Stimulated activated CD4-positive, alpha-beta T cell treated with anti-CD3 and anti-CD28 coated beads, Interleukin-4, amount 100 ng/mL, for 4 hours (primary cell): Measurements from ENCODE around the gene TGFBR1.

ENCODE experiments used
- DNase-seq, 2 experiments: peaks; one replicate each; pipeline ENCODE4 v3.0.0-alpha.2; 2020

Gene TGFBR1

GRCh38 chr9:99172124-99173091 lies 67.5 kb downstream of the TGFBR1 start:
- DNase-seq: no peak

- no peak for DNase-seq
Measured at GRCh38 chr9:99173570-99174504, 68.9 kb downstream of the TGFBR1 start.

GRCh38 chr9:99176527-99177013 lies 71.7 kb downstream of the TGFBR1 start:
- DNase-seq: no peak

- no peak for DNase-seq
Measured at GRCh38 chr9:99177576-99178366, 72.9 kb downstream of the TGFBR1 start.

- no peak for DNase-seq
Measured at GRCh38 chr9:99178912-99179872, 74.3 kb downstream of the TGFBR1 start.

- DNase-seq: no peak
Measured at GRCh38 chr9:99180199-99180598, 75.3 kb downstream of the TGFBR1 start.

DNA sequence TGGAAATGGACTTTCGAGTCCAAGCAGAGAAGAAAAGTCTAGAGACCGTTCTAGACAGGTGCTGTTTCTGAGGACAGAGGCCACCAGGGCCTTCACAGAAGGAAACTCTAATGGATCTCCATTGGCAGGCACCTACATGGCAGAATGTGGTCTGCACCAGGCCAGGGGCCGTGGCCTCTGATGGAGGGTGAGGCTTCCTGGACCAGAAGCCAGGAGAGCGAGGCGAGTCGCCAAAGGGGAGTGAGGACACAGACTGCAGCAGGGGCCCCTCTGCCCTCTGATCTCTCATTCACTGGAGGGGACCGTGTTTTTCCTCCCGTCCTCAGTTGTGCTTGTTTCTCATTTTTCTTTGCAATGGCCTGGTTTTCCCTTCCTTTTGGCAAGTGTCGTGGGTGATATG lies 75.7 kb downstream of the TGFBR1 start:
- DNase-seq: no peak

- DNase-seq: no peak
Measured at GRCh38 chr9:99181206-99181605, 76.3 kb downstream of the TGFBR1 start.

DNA sequence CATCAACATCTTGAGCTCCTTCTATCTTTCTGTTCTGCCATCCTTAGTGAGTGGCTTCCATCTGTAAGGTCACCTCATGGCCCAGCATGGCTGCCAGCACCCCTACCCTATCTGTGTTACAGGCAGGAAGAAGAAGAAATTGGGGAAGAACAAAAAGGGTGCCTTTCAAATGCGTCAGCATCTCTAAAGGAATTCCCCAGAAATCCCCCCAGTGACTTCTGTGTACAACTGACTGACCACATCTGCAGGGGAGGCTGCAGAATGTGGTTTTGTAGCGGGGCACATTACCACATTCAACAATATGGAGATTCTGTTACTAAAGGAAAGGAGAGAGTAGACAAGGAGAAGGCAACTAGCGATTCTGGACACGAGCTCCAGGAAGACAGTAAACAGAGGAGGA lies 76.7 kb downstream of the TGFBR1 start:
- no peak for DNase-seq

DNA sequence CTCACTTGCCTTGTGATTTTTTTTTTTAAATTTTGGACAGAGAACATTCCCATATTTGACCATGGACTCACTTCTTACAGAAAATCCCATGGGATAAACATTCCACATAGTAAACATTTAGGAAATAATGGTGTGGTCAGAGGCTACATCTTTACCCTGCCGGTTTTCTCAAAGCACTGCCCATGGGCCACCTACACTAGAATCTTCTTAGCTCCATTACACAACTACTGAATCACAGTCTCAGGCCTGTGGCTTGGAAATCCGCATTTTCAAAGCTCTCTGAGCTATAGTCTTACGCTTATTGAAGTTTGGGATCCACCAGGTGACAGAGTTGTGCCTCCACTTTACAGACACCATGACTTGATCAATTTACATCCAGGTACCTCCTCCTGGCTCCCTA lies 77.4 kb downstream of the TGFBR1 start:
- DNase-seq: no peak

- no peak for DNase-seq
Measured at GRCh38 chr9:99183616-99184015, 78.7 kb downstream of the TGFBR1 start.

- DNase-seq: no peak
Measured at GRCh38 chr9:99184110-99184474, 79.2 kb downstream of the TGFBR1 start.

DNA sequence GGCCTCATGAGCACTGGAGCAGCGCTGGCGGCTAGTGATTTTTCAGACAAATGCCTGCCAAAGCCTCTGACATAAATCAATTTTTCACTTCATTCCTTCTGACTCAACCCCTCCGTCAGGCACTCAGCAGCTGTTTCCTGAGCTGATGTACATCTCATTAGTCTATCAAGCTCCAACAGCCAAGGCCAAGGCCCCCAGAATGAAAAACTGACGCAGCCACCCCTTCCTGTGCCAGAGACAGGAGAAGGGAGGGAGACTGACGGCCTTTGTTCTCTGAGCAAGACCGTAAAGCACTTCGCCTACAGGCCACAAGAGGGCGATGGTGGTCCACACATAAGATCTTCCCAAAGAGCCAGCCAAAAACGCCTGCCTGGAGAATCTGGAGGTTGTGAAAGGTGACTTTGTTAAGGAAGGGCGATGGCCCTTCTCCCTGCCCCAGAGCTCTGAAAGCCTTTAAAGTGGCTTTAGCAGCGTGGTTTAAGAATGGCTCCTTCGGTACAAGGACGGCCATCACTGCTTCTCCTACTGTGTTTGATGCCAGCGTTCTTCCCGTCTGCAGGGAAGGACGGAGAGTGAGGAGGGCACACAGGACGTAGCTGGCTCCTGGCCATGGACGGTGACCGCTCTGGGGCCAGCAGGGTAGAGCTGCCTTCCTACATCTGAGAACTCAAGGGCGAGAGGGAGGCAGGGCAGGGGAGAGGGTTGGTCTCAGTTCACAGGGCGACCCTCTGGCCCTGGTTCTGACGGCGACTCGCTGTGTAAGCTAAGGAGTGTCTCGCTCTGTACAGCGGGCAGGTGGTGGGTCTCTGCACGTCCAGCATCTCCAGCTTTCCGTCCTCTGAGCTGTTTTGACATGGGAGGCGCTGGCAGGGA lies 79.8 kb downstream of the TGFBR1 start:
- peak; percentile 59 to 64 for DNase-seq

DNA sequence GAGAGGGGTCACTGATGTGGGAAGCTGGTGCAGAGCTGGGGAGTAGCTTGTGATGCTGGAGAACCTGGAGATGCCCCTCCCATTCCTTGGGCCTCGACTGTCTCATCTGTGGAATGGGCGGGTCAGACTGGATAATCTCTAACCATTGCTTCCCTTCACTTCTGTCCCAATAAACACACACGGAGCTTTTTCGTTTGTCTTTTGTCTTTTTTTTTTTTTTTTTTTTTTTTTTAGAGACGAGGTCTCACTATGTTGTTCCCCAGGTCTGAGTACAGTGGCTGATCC lies 80.4 kb downstream of the TGFBR1 start:
- DNase-seq: no peak

- no peak for DNase-seq
Measured at GRCh38 chr9:99185934-99186333, 81.0 kb downstream of the TGFBR1 start.

- DNase-seq: no peak
Measured at GRCh38 chr9:99187311-99187710, 82.4 kb downstream of the TGFBR1 start.

DNA sequence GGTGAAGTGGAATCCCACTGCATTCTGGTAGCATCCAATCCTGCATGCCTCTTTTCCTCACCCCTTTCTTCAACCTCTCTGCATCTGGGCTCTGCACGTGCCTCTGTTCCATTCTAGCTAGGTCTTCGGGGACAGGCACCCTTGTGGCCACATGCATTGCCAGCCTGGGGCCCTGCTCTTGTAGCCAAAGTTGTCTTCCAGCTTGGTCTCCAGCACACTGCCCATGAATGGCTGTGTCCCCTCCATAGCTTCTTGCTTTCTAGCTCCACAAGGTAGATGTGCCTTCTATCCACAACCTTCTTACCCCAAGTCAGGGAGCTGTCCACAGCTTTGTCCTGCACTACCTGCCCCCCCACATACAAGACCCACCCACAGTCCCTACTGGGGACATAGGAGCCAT lies 84.3 kb downstream of the TGFBR1 start:
- DNase-seq: no peak

DNA sequence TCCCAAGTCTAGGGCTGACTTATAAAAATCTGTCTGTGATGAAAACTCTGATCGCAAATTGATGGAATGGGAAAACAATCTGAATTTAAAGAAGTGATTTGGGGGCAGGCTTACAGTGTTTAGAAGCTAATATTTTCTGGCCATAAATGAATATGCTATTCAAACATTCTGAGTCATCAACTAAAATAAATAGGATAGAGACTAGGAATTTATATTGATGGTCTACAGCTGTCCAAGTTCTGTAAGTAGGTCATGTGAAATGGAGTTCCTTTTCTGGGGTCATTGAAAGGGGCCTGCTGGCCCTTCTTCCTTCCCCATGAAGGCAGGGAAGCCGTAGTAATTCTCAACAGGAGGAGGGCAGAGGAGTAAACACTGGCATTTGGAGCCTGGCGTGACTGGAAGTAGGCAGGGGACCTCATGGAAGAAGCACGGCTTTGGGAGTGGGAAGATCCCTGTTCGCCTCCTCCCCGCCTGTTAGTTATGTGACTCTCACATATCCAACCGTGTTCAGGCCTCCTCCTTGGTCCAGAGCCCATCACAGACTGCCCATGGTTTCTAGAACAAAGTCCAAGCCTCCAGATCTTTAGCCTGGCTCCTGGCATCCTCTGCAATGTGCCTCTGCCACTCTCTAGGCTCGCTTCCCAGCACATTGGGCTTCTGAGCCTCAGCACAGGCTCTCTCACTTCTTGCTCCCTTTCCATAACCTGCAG lies 85.1 kb downstream of the TGFBR1 start:
- DNase-seq: no peak

GRCh38 chr9:99190597-99191283 lies 85.8 kb downstream of the TGFBR1 start:
- no peak for DNase-seq
